Measurements from ENCODE around the gene GALNT4.

The GALNT4 gene

GRCh38 chr12:89529738-89530137 lies 5.1 kb upstream of the GALNT4 start:
- peak; percentile 50 for DNase-seq (ENCODE audit: low spot score)

- no peak for DNase-seq (ENCODE audit: low spot score)
Observed at GRCh38 chr12:89528434-89528833, 3.8 kb upstream of the GALNT4 start.

DNA sequence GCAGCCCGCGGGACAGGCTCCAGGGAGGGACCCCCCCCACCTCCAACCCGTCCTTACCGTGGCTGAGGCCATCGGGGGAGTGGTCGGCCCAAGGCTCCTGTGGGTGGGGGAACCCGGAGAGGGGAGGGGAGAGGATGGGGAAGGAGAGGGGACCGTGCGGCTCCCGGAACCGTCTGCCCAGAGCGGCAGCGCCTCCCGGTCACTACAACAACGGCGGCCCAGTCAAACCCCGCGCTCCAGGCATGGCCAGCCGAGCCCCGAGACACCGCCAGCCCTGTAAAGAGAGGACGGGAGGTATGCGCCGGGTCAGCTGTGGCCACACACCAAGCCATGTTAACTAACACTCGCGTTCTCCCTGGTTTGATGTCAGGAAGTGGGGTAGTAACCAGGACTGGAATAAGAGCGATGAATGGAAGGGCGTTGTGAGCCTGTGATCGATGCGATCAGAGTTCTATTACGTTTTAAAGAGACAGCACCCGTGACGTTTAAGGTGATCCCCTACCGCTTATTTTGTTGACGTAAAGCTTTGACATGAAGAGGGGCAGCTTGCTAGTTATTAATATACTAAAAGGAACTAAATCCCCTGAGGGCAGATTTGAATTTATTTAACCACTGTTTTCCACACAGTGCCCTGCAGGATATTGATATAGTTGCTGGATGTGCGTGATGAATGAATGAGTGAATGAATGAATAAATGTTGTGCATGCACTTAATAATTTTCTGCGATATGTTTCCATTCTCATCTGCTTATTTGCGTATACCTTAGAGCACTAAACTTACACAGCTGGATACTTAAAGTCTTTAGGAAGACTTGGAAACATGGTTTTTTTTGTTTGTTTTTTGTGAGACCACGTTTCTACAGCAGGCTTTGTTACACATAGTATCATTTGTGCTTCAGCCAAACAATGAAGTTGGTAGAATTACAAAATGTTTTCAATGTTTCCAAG lies 1.5 kb upstream of the GALNT4 start, which contains the start of gene POC1B:
Gene POC1B, minus strand, starts transcription at position 224 of the 947 bp plus-strand sequence. Its CDS starts 152 bp downstream, at position 72.
- peak; percentile 88 for DNase-seq (ENCODE audit: low spot score)

- DNase-seq (ENCODE audit: low spot score): peak; percentile 73
Observed at GRCh38 chr12:89525305-89525823, 768 bp upstream of the GALNT4 start.

GRCh38 chr12:89523843-89524540 lies 604 bp downstream of the GALNT4 start:
- no peak for DNase-seq (ENCODE audit: low spot score)

DNA sequence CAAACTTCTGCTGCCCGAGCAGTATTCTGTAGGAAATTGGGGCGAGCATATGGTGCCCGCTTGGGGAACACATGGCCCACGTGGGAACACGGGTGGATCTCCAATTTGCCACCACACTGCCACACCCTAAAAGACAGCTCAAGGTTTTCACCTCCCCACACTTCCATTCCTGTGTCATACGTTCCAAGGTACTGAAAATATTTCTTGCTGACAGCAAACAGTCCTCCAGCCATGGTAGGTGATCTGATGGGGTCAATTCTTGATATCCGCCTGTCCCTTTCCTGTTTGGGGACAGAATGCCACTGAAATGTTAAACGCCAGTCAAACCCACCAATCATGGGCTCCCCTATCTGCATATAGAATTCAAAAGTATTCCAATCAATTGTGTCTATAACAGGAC lies 1.2 kb downstream of the GALNT4 start:
- DNase-seq (ENCODE audit: low spot score): no peak

DNA sequence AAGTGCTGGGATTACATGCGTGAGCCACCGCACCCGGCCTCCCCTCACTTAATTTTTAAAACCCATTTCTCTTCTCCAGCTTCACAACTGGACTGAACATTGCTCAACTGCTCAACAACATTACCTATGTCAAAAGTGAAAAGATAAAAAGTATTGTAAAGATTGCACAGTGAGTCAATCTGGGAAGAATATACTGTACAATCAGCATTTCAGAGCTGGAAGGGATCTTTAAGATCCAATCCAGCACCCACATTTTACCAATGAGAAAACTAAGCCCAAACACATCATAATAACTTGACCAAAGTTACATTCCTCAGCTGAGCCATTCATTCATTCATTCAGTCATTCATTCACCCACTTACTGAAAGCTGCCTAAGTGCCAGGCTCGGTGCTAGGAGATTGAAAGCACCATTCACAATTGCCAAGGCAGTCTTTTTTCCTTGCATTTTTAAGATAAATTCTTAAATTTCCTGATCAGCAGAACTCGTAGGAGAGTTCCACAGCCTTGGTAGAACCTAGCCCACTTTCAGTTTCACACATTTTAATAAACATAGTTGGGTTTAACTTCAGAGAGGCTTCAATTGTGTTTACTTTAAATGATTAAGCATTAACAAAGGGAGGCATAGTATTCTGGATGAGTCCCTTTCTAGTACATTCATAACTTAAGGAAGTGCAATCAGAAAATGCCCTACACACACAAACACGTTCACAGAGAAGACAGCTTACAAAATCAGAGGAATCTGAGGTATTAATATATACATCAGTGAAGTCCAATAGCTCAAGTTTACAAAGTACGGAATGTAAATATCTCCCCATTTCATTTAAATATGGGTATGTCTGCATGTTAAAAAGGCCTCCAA lies 3.0 kb downstream of the GALNT4 start:
- no peak for DNase-seq (ENCODE audit: low spot score)

GRCh38 chr12:89517720-89518119 lies 6.9 kb downstream of the GALNT4 start:
- DNase-seq (ENCODE audit: low spot score): no peak

GRCh38 chr12:89516633-89517032 lies 8.0 kb downstream of the GALNT4 start:
- no peak for DNase-seq (ENCODE audit: low spot score)

DNA sequence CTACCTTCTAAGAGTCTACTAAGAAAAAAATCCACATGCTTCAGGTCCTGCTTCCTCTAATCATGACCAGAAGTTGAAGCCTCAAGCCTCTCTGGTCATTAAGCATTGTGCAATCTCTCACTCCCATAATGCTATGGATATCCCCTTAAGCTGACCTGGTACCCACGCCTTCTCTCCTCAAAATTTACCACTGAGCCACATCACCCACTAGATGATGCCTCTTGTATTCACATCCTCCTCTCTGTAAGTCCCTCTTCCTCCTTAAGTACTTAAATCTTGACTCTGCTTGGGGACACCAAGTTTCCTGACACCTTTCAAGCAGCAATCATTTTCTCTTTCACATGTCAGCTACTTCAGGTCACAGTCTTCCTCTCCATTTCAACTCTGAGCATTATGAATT lies 9.8 kb downstream of the GALNT4 start:
- no peak for DNase-seq (ENCODE audit: low spot score)

- no peak for DNase-seq (ENCODE audit: low spot score)
Observed at GRCh38 chr12:89513544-89513943, 11.1 kb downstream of the GALNT4 start.

DNA sequence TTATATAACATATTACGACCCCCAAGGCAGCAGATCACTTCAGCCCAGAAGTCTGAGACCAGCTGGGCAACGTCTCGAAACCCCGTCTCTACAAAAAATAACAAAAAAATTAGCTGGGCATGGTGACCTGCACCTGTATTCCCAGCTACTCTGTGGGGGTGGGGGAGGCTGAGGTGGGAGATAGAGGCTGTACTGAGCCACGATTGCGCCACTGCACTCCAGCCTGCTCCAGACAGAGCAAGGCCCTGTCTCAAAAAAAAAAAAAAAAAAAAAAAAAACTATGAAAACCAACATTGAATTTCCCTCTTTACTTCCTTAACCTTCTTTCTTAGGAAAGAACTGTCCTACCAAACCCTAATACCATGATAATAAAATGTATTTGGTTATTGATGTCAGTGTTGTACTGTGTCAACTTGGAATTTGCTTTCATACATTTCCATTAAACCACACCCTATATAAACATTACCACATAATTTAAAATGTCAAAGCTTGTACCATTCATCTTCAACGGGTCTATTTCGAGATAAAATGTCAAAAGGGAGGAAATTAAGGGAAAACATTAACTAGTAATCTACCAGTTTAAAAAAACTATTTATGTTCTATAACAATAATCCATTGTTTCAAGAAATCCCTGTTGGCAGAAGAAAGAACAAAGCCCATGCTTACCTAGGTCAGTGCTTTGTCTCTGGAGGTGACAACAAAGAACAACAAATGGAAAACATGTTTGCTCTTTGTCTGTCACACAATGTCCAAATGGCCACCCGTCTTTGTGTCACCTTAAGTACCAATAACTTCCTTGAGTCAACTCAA lies 17.4 kb downstream of the GALNT4 start:
- no peak for DNase-seq (ENCODE audit: low spot score)

DNA sequence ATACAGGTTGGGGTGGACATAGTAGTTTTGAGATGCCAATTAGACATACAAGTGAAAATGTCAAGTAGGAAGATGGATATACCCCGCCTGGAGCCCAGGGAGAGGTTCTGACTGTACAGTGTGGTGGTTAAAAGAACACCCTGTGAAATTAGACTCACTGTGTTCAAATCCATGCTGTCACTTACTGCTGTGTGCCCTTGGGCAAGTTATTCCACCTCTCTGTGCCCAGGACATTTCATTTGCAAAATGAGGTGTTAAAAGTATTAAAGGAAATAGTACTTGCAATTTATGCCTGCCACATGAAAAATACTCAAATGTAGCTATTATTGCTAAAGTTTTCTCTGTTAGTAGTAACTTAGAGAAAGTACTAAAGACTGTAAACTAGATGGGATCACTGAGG lies 18.5 kb downstream of the GALNT4 start:
- no peak for DNase-seq (ENCODE audit: low spot score)

GRCh38 chr12:89504560-89505346 lies 19.8 kb downstream of the GALNT4 start:
- DNase-seq (ENCODE audit: low spot score): no peak

- DNase-seq (ENCODE audit: low spot score): no peak
Observed at GRCh38 chr12:89501793-89502192, 22.8 kb downstream of the GALNT4 start.

- DNase-seq (ENCODE audit: low spot score): no peak
Observed at GRCh38 chr12:89499857-89500256, 24.7 kb downstream of the GALNT4 start.

- no peak for DNase-seq (ENCODE audit: low spot score)
Observed at GRCh38 chr12:89497467-89497866, 27.1 kb downstream of the GALNT4 start.

- DNase-seq (ENCODE audit: low spot score): no peak
Observed at GRCh38 chr12:89497005-89497404, 27.6 kb downstream of the GALNT4 start.

- DNase-seq (ENCODE audit: low spot score): no peak
Observed at GRCh38 chr12:89494411-89495231, 30.0 kb downstream of the GALNT4 start.
